ENCODE results near the gene DOCK3.
"Not testable (repeated sequence)": the region's sequence is repeated elsewhere in the genome, so short reads cannot be mapped to it uniquely, and the experiment has no call there.

DNA sequence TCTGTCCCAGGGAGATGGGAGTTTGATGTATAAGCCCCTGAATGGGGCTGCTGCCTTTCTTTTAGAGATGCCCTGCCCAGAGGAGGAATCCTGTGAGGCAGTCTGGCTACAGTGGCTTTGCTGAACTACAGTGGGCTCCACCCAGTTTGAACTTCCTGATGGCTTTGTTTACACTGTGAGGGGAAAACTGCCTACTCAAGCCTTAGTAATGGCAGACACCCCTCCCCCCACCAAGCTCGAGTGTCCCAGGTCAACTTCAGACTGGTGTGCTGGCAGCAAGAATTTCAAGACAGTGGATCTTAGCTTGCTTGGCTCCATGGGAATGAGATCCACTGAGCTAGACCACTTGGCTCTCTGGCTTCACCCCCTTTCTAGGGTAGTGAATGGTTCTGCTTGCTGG, 226.4 kb downstream of the DOCK3 start:
- TF ChIP-seq, protein P1, sequence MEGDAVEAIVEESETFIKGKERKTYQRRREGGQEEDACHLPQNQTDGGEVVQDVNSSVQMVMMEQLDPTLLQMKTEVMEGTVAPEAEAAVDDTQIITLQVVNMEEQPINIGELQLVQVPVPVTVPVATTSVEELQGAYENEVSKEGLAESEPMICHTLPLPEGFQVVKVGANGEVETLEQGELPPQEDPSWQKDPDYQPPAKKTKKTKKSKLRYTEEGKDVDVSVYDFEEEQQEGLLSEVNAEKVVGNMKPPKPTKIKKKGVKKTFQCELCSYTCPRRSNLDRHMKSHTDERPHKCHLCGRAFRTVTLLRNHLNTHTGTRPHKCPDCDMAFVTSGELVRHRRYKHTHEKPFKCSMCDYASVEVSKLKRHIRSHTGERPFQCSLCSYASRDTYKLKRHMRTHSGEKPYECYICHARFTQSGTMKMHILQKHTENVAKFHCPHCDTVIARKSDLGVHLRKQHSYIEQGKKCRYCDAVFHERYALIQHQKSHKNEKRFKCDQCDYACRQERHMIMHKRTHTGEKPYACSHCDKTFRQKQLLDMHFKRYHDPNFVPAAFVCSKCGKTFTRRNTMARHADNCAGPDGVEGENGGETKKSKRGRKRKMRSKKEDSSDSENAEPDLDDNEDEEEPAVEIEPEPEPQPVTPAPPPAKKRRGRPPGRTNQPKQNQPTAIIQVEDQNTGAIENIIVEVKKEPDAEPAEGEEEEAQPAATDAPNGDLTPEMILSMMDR (IDR thresholded peaks at IDR 0.05; ENCODE audit: low read depth, low read length, missing input control), result not testable (repeated sequence)
- TF ChIP-seq, protein P2, sequence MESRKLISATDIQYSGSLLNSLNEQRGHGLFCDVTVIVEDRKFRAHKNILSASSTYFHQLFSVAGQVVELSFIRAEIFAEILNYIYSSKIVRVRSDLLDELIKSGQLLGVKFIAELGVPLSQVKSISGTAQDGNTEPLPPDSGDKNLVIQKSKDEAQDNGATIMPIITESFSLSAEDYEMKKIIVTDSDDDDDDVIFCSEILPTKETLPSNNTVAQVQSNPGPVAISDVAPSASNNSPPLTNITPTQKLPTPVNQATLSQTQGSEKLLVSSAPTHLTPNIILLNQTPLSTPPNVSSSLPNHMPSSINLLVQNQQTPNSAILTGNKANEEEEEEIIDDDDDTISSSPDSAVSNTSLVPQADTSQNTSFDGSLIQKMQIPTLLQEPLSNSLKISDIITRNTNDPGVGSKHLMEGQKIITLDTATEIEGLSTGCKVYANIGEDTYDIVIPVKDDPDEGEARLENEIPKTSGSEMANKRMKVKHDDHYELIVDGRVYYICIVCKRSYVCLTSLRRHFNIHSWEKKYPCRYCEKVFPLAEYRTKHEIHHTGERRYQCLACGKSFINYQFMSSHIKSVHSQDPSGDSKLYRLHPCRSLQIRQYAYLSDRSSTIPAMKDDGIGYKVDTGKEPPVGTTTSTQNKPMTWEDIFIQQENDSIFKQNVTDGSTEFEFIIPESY (IDR thresholded peaks at IDR 0.05), result not testable (repeated sequence)
- not testable (repeated sequence) for TF ChIP-seq RAD21 (IDR thresholded peaks at IDR 0.05); SP1 (IDR thresholded peaks at IDR 0.05); TAF1 (conservative IDR thresholded peaks at IDR 0.05); GABPA (IDR thresholded peaks at IDR 0.05 in 1 of 2, conservative IDR thresholded peaks at IDR 0.05 in 1 of 2); YY1 (IDR thresholded peaks at IDR 0.05); HNF4G (IDR thresholded peaks at IDR 0.05); JUND (IDR thresholded peaks at IDR 0.05); MAX (IDR thresholded peaks at IDR 0.05); FOXA1 (IDR thresholded peaks at IDR 0.05); RXRA (IDR thresholded peaks at IDR 0.05)
- TF ChIP-seq, protein P3, sequence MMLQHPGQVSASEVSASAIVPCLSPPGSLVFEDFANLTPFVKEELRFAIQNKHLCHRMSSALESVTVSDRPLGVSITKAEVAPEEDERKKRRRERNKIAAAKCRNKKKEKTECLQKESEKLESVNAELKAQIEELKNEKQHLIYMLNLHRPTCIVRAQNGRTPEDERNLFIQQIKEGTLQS (IDR thresholded peaks at IDR 0.05), result not testable (repeated sequence)
- TF ChIP-seq, protein P4, sequence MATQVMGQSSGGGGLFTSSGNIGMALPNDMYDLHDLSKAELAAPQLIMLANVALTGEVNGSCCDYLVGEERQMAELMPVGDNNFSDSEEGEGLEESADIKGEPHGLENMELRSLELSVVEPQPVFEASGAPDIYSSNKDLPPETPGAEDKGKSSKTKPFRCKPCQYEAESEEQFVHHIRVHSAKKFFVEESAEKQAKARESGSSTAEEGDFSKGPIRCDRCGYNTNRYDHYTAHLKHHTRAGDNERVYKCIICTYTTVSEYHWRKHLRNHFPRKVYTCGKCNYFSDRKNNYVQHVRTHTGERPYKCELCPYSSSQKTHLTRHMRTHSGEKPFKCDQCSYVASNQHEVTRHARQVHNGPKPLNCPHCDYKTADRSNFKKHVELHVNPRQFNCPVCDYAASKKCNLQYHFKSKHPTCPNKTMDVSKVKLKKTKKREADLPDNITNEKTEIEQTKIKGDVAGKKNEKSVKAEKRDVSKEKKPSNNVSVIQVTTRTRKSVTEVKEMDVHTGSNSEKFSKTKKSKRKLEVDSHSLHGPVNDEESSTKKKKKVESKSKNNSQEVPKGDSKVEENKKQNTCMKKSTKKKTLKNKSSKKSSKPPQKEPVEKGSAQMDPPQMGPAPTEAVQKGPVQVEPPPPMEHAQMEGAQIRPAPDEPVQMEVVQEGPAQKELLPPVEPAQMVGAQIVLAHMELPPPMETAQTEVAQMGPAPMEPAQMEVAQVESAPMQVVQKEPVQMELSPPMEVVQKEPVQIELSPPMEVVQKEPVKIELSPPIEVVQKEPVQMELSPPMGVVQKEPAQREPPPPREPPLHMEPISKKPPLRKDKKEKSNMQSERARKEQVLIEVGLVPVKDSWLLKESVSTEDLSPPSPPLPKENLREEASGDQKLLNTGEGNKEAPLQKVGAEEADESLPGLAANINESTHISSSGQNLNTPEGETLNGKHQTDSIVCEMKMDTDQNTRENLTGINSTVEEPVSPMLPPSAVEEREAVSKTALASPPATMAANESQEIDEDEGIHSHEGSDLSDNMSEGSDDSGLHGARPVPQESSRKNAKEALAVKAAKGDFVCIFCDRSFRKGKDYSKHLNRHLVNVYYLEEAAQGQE (IDR thresholded peaks at IDR 0.05), result not testable (repeated sequence)

Data from liver (tissue), 3 donors.